ENCODE measurements around the gene NT5DC1. TPM values are rescaled to one million over a fixed set of nuclear protein-coding genes. Genes with fewer than 3 reads are reported as not detected.

Gene NT5DC1
- total and polyA plus RNA-seq, 2 experiments from 2014 or later: 27.0 to 29.8 TPM

DNA sequence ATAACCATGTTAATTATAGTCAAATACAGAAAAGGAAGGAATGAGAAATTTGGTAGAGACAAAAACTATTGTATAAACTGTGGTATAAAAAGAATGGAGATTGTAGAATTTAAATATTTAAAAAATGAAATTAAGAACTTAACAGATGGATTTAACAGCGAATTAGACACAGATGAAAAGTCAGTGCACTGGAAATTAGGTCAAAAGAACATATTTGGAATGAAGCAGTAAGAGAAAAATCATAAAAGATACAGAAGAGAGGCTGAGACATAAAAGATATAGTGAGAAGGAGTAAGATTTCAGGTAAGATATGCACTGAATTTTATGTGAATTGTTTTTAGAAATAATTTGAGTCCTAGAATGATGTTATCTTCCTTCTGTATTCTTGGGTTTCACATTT, 139.2 kb downstream of the NT5DC1 start:
- Histone ChIP-seq H4K20me1 (replicated peaks; ENCODE audit: insufficient read depth) (no peaks in the 10 kb centered on the region), H3F3A (replicated peaks; ENCODE audit: low read depth) (no peaks in the 10 kb centered on the region), H3K27me3 (ENCODE audit: insufficient read depth) (no peaks in the 10 kb centered on the region), H3K27ac (ENCODE audit: low read depth) (no peak overlapping the region), H3K4me2 (no peak overlapping the region), H3K4me1 (ENCODE audit: insufficient read depth) (no peaks in the 10 kb centered on the region), H3K79me2 (replicated peaks; ENCODE audit: insufficient read depth) (no peaks in the 10 kb centered on the region), H3K36me3 (ENCODE audit: insufficient read depth) (peaks cover 15% of the 10 kb centered on the region), H2AFZ (no peak overlapping the region), H3K9me2 (ENCODE audit: insufficient read depth) (no peaks in the 10 kb centered on the region), H3K4me3 (no peak overlapping the region)
- Mint-ChIP-seq H3K4me3 (no peak overlapping the region), H3K27me3 (ENCODE audit: insufficient read depth, low read depth, poor library complexity) (peaks cover 2% of the 10 kb centered on the region), H3K36me3 (ENCODE audit: low read depth) (peaks cover 9% of the 10 kb centered on the region; the same call in 2 of the 3 replicates), H3K4me1 (no peaks in the 10 kb centered on the region), H3K27ac (no peak overlapping the region), H3K9me3 (no peaks in the 10 kb centered on the region)
- ATAC-seq (no peak), DNase-seq (ENCODE audit: low spot score) (no peak)
- TF ChIP-seq ZNF114 (CRISPR knock-in tag; IDR thresholded peaks at IDR 0.05) (no peak), POLR2AphosphoS5 (IDR thresholded peaks at IDR 0.05; ENCODE audit: low read depth) (no peak), STAT1 (IDR thresholded peaks at IDR 0.05; ENCODE audit: unreplicated experiment) (no peak), EZH2phosphoT487 (IDR thresholded peaks at IDR 0.05; ENCODE audit: unreplicated experiment) (no peak), JUNB (IDR thresholded peaks at IDR 0.05; ENCODE audit: unreplicated experiment) (no peak), EZH2 (IDR thresholded peaks at IDR 0.05; ENCODE audit: low read depth, unreplicated experiment) (no peak), ZNF331 (CRISPR knock-in tag; IDR thresholded peaks at IDR 0.05; ENCODE audit: low read depth) (no peak), CTCF (conservative IDR thresholded peaks at IDR 0.05; ENCODE audit: low read depth in 2 of 2) (no peak), NANOG (IDR thresholded peaks at IDR 0.05; ENCODE audit: borderline replicate concordance) (no peak), REST (IDR thresholded peaks at IDR 0.05; ENCODE audit: unreplicated experiment) (no peak), CREB1 (CRISPR knock-in tag; IDR thresholded peaks at IDR 0.05; ENCODE audit: low read depth) (no peak)
- TF ChIP-seq, protein P1, sequence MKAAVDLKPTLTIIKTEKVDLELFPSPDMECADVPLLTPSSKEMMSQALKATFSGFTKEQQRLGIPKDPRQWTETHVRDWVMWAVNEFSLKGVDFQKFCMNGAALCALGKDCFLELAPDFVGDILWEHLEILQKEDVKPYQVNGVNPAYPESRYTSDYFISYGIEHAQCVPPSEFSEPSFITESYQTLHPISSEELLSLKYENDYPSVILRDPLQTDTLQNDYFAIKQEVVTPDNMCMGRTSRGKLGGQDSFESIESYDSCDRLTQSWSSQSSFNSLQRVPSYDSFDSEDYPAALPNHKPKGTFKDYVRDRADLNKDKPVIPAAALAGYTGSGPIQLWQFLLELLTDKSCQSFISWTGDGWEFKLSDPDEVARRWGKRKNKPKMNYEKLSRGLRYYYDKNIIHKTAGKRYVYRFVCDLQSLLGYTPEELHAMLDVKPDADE (IDR thresholded peaks at IDR 0.05): no peak

Measured in GM23338 (cell line).